Measurements from ENCODE around the gene HRC.
A peak's percentile ranks its signal among the peaks of the same experiment; 100 is the strongest.

Gene HRC

DNA sequence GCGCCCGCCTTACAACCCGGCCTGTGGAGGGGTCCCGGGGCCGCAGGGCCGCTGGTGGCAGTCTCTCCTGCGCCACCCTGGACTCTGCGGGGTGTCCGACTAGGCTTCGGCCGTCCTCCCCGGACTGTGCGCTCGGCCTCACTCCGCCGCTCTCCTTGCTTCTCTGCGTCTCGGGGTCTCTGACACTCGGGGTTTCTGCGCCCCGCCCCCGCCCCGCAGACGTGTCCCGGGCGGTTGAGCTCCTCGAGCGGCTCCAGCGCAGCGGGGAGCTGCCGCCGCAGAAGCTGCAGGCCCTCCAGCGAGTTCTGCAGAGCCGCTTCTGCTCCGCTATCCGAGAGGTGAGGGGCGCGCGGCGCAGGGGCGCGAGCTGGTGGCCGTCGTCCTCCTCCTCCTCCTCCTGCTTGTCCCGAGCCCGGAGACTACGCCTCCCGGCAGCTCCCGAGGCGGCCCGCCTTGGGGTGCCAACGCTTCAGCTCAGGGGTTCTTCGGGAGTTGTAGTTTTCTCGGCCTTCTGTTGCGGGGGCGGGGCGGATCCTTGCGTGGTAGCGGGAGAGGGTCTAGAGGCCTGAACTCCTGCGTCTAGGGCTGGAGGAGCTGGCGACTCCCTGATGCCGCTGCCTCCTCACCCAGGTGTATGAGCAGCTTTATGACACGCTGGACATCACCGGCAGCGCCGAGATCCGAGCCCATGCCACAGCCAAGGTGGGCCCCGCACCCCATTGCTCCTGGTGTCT, 40.4 kb downstream of the HRC start:
- no peak for DNase-seq (ENCODE audit: low spot score)

GRCh38 chr19:49113762-49114629, 41.2 kb downstream of the HRC start, which contains the start of gene LIN7B:
Gene LIN7B, plus strand, starts transcription at chr19:49114370. Its CDS starts 35 bp downstream, at chr19:49114405.
- peak; percentile 64 for DNase-seq (ENCODE audit: low spot score)

GRCh38 chr19:49111218-49111998, 43.8 kb downstream of the HRC start:
- DNase-seq (ENCODE audit: low spot score), result no peak

DNA sequence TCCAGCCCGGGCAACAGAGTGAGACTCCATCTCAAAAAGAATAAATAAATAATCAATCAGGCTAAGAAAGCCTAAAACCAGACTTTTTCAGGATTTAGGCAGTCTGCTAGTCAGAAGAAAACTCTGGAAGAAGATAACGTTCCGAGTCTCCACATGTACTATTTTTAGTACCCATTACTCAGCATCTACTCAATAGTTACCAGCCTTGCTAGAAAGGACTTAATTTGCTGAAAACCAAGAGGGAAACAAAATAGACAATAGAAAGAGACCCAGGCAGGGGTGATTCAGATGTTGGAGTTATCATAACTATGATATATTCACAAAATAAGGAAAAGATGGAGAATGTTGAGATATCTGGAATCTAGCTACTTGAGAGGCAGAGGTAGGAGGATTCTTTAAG, 44.6 kb downstream of the HRC start:
- DNase-seq (ENCODE audit: low spot score), result no peak

- DNase-seq (ENCODE audit: low spot score), result no peak
Measured at GRCh38 chr19:49109569-49110233, 45.5 kb downstream of the HRC start.

DNA sequence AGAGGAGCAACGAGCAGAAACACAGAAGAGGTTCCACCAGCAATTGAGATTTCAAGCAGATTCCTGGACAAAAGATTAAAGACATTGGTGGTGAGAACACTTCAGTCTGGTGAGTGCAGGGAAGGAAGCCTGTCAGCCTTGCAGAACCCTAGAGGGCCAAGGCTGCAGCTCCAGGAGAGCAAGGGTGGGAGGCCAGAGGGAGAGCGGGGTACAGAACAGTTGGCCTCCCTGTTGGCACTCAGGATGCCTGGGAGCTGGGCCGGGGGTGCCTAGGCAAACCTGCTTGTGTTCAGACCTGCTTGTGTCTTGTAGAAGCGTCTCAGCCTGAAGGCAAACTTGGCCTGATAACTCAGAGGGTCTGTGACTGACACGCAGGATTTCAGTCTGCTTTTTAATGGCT, 46.1 kb downstream of the HRC start:
- no peak for DNase-seq (ENCODE audit: low spot score)

DNA sequence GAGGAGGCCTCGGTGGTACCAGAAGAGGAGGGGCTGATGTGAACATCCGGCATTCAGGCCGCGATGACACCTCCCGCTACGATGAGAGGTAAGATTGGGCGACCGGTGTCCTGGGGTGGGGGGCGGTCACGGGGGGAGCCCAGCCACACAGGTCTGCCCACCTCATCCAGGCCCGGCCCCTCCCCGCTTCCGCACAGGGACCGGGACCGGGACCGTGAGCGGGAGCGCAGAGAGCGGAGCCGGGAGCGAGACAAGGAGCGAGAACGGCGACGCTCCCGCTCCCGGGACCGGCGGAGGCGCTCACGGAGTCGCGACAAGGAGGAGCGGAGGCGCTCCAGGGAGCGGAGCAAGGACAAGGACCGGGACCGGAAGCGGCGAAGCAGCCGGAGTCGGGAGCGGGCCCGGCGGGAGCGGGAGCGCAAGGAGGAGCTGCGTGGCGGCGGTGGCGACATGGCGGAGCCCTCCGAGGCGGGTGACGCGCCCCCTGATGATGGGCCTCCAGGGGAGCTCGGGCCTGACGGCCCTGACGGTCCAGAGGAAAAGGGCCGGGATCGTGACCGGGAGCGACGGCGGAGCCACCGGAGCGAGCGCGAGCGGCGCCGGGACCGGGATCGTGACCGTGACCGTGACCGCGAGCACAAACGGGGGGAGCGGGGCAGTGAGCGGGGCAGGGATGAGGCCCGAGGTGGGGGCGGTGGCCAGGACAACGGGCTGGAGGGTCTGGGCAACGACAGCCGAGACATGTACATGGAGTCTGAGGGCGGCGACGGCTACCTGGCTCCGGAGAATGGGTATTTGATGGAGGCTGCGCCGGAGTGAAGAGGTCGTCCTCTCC, 47.4 kb downstream of the HRC start:
- DNase-seq (ENCODE audit: low spot score), result no peak

DNA sequence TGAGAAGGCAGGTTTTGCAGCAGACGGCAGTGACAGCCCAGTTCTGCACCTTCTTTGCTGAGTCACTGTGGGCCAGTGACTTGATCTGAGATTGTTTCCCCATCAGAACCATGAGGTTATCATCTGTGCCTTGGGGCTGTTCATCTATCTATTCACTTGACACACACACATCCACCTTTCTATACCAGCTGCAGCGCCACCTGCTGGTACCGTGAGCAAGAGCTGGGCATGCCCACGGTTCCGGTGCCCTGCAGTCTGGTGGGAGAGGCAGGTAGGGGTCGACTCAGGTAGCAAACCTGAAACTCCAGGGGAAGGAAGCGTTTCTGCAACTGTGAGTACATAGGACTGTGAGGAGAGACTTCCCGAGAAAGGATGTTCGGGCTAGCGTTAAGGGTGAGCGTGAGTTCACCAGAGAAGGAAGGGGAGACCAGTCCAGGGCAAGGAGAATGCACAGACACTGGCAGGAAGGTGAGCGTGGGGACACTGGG, 48.5 kb downstream of the HRC start:
- no peak for DNase-seq (ENCODE audit: low spot score)

DNA sequence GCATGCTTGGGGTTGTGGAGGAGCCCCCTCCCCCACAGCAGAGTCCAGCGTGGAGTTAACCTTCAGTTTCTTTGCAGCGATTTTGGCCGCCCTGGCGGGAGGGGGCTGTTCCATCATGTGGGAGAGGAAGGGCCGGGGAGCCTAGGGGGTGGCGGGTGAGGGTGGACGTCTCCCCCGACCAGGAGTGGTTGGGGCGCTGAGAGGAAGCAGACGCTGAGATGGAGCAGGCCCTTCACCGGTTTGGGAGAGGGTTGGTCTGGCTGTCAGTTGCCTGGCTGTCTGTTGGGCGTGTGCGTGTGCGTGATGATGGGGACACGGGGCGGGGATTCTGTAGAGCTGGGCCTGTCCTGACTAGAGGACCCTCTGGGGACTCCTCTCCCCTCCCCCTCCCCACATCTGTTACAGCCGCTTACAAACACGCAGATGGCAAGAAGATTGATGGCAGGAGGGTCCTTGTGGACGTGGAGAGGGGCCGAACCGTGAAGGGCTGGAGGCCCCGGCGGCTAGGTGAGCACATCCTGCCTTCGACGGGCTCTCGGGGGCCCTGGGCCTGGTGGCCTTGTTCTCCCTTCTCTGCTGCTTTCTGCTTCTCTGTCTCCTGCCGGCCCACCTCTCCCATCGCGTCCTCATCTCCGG, 50.8 kb downstream of the HRC start:
- DNase-seq (ENCODE audit: low spot score), result no peak

DNA sequence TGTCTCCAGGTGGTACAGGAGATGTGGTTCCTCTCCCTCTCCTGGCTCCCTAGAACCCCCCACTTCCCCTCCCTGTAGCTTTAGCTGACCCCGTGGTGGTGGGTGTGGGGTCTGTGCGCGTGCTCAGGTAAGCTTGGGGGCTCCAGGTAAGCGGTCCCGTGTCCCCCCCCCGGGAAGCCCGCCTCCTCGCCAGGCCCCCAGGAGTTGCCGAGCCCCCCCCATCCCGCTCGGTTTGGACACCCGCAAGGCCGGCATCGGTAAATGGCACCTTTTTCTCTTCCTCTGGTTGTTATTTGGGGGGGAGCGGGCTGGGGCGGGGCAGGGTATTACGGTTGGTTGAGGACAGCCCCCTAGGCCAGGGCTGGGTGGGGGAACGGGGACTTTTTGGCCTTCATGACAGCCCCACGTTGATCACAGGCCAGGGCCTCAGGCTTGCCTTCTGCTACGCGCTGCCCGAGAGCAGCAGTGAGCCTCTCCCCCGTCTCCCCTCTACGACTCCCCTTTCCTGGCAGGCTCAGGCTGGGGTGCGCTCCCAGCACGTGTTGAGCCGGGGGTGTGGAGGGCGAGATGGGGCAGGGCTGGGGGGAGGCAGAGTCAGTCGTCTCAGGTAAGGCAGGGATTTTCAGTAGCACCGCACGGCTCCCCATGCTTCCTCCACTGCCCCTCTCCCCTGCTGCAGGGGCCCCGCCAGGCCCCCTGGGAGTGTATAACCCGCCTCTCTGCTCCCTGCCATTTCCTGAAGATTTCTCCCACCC, 51.7 kb downstream of the HRC start:
- DNase-seq (ENCODE audit: low spot score), result no peak

GRCh38 chr19:49102303-49102702, 52.9 kb downstream of the HRC start:
- DNase-seq (ENCODE audit: low spot score), result no peak
